ENCODE results near the gene SLAMF6.
"Not testable (repeated sequence)": the region's sequence is repeated elsewhere in the genome, so short reads cannot be mapped to it uniquely, and the experiment has no call there.

The SLAMF6 gene

DNA sequence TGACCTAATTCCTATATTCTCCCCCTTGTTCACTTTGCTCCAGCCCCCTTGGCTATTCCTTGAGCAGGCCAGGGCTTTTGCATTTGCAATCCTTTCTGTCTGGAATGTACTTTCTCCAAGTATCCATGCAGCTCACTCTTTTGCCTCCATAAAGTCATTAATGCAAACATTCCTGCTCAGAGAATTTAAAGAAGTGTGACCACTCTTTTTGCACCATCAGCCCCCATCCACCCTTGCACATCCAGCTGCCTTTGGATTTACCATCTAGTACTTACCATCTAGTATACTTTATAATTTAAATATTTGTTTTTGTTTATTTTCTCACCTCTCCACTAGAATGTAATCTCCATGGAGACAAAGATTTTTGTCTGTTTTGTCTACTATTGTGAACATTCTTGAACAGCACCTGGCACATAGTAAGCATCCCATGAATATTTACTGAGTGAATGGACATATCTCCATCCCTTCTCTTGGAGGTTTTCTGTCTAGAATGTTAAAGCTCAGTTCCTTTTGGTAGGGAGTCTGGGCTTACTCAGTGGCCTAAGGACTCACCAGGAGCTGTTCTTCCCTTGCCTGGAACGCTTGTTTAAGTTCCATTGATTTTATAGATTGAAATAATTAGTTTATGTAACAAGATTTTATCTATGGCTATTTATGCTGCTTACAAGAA, 22.6 kb downstream of the SLAMF6 start:
- DNase-seq: no peak

DNA sequence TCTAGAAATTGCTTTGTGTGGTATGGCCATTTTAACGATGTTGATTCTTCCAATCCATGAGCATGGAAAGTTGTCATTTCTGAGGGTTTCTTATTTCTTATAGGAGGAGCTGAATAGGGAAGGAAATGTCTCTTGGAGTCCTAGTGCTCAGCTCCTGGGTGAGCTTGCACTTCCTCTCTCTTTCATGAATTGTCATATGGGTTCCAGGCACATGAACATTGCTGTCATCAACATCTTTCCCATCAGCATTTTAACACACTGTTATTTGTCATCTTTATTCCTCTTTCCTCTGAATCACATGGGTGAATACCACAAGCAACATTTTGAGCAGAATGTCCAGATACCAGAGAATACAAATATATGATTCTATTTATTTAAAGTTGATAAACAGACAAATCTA, 23.4 kb downstream of the SLAMF6 start:
- DNase-seq: no peak

DNA sequence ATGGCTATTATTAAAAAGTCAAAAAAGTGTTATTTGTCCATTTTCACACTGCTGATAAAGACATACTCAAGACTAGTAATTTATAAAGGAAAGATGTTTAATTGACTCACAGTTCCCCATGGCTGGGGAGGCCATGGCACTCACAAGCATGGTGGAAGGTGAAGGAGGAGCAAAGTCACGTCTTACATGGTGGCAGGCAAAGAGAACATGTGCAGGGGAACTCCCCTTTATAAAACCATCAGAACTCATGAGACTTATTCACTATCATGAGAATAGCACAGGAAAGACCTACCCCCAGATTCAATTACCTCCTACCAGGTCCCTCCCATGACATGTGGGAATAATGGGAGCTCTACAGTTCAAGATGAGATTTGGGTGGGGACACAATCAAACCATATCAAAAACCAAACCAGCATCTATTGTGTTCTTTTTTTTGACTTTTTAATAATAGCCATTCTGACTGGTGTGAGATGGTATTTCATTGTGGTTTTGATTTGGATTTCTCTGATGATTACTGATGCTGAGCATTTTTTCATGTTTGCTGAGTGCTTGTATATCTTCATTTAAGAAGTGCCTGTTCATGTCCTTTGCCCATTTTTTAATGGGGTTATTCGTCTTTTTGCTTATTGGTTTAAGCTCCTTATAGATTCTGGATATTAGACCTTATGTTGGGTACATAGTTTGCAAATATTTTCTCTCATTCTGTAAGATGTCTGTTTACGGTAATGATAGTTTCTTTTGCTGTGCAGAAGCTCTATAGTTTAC, 24.6 kb downstream of the SLAMF6 start:
- DNase-seq: not testable (repeated sequence)

DNA sequence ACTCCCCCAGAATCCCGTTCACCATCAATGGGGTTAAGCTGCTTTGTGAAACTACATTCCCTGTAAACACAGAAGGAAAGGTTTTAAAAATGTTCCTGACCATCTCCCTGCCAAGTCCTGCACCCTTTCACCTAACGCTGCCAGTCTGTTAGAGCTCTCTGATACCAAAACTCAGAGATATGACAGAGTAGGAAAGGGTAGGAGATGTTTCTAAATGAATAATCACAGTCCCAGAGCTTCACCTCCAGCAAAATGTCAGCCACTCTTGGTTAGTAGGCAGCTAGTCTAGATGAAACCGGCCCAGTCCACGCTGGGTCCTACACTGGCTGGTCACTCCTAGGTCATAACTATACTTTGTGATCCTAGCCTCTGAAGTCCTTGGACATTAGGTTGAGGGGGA, 26.7 kb downstream of the SLAMF6 start:
- DNase-seq: no peak

DNA sequence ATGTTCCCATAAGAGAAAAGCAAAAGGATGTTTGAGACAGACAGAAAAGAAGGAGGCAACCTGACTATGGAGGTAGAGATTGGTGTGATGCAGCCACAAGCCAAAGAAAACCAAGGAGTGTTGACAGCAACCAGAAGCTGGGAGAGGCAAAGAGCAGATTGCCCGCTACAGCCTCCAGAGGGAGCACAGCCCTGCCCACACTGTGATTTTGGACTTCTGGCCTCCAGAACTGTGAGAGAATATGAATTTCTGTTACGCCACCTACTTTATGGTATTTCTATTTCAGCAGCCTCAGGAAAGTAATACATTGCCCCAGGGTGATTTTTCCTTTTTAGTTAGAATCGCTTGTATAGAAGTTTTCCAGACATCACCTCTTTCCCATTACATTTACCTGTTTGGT, 28.4 kb downstream of the SLAMF6 start:
- DNase-seq: no peak

DNA sequence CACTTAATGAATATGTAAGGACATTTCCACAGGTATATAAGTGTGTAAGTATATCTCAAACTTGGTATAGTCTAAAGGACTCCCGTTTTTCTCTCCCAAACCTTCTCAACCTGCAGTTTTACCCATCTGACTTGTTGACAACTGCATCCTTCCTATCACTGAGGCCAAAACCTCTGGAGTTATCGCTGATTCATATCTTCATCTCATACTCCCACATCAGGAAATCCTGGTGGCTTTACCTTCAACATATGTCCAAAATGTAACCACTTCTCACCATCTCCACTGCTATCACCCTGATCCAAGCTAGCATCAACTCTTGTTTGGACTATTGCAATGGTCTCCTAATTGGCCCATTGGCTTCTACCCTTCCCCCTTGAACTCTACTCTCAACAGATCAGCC, 30.4 kb downstream of the SLAMF6 start:
- no peak for DNase-seq

DNA sequence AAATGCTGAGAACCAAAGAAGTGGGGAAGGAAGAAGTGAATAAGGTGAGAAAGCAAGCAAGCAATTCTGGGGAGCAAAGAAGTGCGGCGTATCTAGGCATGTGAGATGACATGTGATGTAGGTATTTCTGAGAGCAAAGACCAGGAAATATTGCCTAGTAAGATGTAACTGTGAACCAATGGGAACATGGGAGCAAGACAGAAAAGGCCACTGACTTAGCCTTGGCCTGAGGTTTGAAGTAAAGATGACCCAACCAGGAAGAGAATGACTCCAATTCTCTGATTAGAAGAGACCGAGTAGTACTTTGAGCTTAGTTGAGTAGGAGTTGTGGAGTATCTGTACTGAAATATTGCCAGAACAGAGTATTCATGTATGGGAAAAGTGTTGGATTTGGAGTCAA, 31.1 kb downstream of the SLAMF6 start:
- DNase-seq: no peak

DNA sequence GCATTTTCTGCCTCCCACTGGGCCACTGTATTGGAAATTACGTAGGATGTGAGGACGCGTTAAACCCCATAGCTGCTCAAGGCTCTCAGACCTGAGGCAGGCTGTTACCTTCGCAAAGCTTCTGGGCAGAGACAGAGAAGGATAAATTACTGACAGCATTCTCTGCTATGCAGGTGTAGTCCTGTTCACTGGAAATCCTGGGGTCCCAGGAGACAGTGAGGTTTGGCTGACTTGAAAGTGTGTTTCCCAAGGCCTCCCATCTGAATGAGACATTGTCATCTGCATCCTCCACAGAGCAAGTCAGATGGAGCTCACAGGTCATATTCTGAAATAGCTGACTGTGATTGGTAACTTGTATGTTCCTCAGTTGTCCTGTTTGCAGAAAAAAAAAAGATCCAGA, 32.0 kb downstream of the SLAMF6 start:
- DNase-seq: no peak

DNA sequence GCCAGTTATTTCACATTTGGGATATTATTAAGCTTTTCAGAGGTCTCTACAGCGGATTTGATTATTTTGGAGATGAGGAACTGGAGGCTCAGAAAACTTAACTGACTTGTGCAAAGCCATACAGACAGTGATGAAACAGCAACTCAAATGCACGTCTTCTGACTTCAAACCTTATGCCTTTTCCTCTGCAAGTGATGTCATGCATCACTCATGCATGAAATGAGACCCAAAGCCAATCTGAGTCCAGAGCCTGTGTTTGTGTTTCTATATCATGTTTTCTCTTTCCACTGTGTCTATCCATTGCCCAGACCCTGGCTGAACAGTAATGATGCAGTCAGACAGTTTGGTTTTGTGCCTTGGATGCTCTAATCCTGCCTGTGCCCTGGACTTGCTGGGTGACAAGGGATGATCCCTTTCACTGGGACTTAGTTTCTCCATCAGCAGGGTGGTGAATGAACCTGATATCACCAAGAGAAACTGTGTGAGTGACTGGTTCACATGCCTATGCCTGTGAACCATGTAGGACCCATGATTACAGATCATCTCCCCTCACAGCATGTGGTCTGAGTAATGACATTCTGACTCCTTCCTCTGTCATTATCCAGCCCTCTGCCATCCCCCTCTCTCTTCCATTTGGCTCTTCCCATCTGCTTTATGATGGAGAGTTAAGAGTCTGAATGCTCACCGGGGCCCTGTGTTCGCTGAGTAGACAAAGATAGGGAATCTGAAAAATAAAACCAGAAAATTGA, 33.4 kb downstream of the SLAMF6 start:
- no peak for DNase-seq

DNA sequence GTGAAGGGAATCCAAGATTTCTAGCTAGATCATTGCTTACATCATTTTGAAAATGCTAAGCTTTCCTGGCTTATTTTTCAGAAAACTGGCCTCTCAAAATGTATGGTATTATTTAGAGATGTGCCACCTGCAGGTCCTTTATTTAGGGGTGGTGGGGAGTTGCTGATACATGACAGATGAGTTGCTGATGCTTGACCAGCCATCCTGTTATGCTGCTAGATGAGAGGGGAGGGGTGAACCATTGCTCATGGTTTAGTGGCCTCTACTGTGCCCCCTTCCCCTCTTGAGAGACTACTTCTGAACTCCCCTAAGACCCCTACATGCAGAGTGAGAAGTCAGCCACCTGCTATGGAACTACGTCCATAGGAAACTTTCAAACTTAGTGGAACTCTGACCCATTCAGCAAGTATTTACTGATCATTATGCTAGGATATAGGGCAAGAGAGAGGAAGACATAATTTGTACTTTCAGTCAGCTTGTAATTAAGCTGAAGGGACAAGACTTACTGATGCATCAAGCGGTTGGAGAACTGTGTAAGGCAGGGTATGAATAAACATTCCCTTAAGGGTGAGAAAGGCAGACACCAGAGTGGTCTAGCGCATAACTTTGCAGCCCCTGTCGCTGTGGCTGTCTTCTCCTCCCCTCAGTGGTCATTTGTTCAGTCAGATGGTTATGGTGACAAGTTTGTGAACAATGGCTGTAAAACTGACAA, 34.6 kb downstream of the SLAMF6 start:
- no peak for DNase-seq

DNA sequence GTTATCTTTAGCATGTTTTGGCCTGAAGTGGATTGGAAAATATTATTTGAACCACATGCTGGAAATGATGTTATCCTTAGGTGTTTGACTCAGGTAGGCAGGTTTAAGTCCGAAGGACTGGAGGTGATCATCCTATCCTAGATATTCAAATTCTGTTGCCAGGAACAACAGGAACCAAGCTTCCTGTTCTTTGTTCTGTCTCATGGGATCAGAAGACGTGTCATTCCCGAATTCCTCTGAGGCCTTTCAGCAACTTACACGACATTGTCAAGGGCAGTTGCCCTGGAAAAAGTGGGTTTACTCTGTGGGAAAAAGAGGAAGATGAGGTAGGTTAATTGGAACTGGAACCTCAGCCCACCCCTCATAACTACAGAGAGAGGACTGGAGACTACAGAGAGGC, 36.6 kb downstream of the SLAMF6 start:
- DNase-seq: no peak

DNA sequence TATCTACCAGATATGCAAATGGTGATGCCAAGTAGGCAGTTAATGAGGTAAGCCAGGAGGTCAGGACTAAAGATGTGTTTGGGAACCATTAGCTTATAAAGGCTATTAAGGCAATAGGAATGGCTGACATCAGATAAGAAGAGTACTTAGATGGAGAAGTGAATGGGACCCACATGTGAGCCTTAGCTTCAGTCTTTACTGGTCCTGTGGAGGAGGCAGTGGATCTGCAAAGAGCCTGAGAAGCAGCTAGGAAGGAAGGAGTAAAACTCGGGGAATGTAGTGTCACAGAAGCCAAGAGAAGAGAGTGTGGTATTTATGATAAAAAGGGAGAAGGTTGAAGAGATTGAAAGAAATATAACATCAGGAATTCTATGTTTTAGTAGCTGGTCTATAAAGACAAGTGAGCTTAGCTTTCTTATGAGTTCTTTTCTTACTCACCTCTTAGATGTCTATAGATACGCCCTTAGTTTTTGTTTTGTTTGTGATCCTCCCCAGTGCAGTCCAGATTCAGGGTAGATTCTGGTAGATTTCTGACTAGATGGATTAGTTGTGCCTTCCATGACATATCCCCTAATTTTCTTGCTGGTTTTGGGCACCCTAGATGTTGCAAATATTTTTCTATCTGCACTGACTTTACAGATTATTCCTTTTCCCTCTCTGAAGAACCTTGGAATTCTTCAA, 39.4 kb downstream of the SLAMF6 start:
- DNase-seq: no peak

DNA sequence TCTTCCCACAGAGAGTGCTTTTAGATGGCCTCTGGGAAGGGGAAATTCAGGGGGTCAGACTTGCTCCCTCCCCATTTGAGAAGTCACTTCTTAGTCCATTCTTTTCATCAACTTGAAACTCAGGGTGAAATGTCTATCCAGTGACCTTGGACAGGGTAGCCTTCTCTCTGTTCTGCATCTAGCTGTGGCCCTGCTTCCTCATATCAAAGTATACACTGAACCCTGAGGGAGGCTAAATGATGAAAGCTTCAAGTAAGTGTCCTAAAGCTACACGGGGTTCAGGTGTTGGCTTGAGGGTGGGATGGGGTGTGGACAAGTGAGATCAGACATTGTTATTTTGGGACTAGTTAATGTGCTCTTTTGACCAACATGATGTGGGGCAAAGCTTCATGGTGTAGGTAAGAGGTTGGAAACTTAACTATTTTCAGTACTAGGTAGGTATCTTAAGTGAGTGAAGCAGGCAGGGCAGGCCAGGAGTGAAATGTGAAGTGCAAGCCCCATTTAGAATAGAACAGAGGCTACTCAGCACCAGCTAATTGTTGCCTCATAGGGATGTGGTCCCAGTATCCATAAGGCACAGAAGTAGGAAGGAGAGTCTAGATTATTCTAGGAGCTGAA, 41.0 kb downstream of the SLAMF6 start:
- DNase-seq: no peak

DNA sequence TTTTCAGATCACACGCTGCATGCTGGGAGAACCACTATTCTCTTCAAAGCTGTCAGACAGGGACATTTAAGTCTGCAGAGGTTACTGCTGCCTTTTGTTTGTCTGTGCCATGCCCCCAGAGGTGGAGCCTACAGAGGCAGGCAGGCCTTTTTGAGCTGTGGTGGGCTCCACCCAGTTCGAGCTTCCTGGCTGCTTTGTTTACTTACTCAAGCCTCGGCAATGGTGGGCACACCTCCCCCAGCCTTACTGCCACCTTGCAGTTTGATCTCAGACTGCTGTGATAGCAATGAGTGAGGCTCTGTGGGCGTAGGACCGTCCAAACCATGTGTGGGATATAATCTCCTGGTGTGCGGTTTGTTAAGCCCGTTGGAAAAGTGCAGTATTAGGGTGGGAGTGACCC, 42.3 kb downstream of the SLAMF6 start:
- DNase-seq: not testable (repeated sequence)

DNA sequence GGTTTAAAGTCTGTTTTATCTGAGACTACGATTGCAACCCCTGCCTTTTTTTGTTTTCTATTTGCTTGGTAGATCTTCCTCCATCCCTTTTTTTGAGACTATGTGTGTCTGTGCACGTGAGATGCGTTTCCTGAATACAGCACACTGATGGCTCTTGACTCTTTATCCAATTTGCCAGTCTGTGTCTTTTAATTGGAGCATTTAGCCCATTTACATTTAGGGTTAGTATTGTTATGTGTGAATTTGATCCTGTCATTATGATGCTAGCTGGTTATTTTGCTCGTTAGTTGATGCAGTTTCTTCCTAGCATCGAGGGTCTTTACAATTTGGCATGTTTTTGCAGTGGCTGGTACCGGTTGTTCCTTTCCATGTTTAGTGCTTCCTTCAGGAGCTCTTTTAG, 44.0 kb downstream of the SLAMF6 start:
- DNase-seq: not testable (repeated sequence)

DNA sequence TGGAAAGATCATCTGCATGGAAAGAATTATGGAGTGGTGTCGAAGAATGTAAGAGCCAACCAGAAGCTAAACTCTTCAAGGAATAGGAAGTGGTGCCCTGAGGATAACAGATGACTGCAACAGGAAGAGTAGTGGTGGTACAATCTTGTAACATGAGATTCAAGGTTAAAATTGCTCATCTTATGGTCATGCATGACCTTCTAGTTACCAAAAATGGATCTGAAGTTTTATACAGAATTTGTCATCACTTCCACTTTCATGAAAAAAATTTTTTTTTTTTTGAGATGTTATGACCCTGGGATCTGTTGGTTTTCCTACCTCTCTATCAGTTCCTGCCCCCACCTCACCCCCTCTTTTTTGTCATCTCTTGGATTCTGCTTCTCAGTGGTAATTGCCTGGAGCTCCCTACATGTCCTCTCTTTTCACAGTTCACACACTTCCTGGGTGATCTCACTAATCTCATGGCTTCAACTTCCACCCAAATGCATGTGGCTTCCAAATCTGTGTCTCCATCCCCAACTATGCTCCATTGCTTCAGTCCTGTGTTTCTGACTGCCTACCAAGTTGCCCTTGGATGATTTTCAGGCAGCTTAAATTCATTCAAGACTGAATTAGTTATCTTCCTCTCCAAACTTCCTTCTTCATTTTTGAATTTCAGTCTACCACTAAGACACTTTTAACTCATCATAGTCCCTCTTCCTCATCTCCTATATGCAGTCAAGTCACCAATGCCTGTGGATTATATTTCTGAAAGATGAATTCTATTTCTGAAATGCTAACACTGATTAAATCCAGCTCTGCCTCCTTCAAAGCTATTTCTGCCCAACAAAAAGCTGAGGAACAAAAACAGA, 48.4 kb downstream of the SLAMF6 start:
- no peak for DNase-seq

DNA sequence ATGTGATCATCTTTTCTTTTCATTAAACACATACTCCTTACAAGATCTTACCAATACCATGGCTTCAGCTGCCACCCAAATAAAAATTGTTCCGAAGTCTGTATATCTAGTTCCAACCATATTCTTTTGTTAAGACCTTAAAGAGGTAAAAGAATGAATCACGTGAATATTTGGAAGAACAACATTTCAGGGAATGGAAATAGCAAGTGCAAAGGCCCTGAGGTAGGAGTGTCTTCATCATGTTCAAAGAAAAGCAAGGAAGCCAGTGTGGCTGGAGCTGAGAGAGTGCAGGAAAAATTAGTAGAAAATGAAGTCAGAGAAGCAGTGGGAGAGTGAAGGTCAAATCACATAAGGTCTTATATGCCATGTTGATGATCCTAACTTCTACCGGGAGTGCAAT, 50.9 kb downstream of the SLAMF6 start:
- no peak for DNase-seq

DNA sequence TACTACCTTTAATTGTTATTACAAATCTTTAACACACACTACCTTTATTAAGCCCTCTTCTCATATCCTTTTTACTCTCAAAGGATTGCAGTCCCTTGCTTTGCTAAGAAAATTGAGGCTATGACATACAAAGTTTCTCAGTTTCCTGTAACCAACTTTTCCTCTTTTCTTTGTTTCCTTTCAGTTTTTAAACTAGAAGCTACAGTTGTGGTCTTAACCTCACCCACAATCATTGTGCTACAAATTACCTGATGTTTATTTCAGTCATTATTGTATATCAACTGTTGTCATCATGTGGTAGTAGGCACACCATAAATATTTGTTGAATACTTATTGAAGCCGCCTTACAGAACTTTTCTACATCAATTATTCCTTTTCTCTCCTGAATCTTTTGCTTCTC, 51.8 kb downstream of the SLAMF6 start:
- no peak for DNase-seq

DNA sequence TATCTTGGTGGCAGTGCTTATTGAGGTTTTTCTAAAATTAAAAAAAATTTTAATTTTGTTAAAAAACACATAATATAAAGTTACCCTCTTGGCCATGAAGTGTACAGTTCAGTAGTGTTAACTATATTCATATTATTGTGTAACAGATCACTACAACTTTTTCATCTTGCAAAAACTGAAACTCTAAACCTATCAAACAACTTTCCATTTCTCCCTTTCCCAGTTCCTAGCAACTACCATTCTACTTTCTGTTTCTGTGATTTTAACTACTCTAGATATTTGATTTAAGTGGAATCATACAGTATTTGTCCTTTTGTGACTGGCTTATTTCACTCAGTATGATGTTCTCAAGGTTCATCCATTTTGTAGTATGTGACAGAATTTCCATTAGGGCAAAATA, 55.5 kb downstream of the SLAMF6 start:
- DNase-seq: no peak

DNA sequence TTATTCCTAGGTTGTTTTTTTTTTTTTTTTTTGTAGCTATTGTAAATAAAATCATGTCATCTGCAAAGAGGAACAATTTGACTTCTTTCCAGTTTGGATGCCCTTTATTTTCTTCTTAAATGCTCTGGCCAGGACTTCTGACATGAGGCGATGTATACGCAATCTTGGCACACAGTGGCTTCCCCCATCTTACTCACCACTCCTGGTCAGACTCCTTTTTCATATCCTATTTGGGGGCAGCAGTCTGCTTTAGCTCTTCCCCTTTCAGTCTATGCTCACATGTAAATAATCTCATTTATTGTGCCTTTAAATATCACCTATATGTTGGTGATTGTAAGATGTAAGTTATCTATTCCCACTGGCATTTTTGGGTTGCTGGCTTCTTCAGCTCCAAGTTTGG, 56.1 kb downstream of the SLAMF6 start:
- no peak for DNase-seq

DNA sequence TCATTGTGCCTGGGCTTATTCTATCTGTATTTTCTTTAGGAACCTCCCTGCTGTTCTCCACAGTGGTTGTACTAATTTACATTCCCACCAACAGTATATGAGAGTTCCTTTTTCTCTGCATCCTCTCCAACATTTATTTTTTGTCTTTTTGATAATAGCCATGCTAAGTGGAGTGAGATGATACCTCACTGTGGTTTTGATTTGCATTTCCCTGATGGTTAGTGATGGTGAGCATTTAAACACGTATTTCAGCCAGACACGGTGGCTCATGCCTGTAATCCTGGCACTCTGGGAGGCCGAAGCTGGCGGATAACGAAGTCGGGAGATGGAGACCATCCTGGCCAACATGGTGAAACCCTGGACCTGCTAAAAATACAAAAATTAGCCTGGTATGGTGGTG, 57.9 kb downstream of the SLAMF6 start:
- no peak for DNase-seq

Measured in midbrain (tissue), 1 donor.